SK-N-MC (cell line): ENCODE results near the gene MYO5C.

Experiments
- DNase-seq: peaks from one replicate; pipeline ENCODE4 v3.0.0-alpha.2; 2011; ENCODE audit warnings: low read depth, low spot score
- H3K27ac ChIP-seq: fragments of 200-600 bp; sonication (generic); 2 replicates; pipeline ENCODE4 v1.5.1; 2016; ENCODE audit warnings: mixed run types
- H3K36me3 ChIP-seq: fragments of 200-600 bp; sonication (generic); 2 replicates; pipeline ENCODE4 v1.6.1; 2017; ENCODE audit warnings: antibody characterized with exemption, low read length, mixed read lengths; ENCODE audit not compliant: insufficient read depth
- H3K4me3 ChIP-seq: fragments of 200-600 bp; sonication (generic); 2 replicates; pipeline ENCODE4 v1.5.1; 2016
- H3K9ac ChIP-seq: fragments of 200-600 bp; sonication (generic); 2 replicates; pipeline ENCODE4 v1.8.0; 2017; ENCODE audit warnings: mixed run types, mixed read lengths; ENCODE audit not compliant: insufficient read length
- H3K9me3 ChIP-seq: fragments of 200-600 bp; sonication (generic); 2 replicates; pipeline ENCODE4 v1.6.1; 2017; ENCODE audit warnings: low read depth, mild to moderate bottlenecking, antibody characterized with exemption, low read length, moderate library complexity, mixed read lengths
- EZH2 ChIP-seq: fragments of 200-600 bp; sonication (generic); IDR thresholded peaks from one replicate; pipeline ENCODE4 v1.6.1; 2017; ENCODE audit warnings: antibody characterized with exemption
- FOXP2 ChIP-seq: optimal IDR thresholded peaks from 2 replicates; pipeline ENCODE3; 2011; ENCODE audit warnings: mild to moderate bottlenecking, moderate library complexity; ENCODE audit not compliant: insufficient read depth; ENCODE audit errors: extremely low read length, control extremely low read depth
- POLR2AphosphoS5 ChIP-seq: IDR thresholded peaks from 2 replicates; pipeline ENCODE4 v1.6.1; 2012; ENCODE audit warnings: mild to moderate bottlenecking, low read depth, low read length, borderline replicate concordance

Gene MYO5C

DNA sequence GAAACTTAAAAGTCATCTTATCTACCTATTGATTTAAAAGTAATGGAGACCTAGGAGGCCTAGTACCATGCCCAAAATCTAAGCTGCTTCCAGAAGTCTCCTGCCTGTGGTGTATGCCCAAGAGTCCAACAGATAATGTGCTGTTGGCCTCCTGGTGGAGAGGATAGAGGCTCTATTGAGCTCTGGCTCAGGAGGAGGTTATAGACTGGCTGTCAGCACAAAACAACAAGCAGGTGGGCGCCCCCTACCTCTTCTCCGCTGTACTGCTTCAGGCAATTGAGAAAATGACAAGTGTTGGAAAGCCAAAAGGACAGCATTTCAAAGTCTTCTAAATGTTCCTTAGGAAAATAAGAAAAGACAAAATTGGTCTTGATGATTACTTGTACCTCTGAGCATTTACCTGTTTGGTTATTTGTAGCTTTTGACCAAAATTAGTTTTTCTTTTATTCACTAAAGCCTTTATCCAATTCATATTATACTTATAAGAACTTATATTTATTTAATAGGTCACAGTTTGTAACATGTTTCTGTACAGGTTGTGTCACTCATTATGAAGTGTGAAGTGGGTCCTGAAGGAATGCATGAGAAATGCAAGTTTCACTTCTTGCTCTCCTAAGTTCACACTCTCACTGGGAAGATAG is 87.2 kb downstream of the MYO5C start:
- H3K9ac ChIP-seq: no peak overlapping the region
- no peak overlapping the region for H3K27ac ChIP-seq
- H3K9me3 ChIP-seq: no peaks in the 10 kb centered on the region
- H3K4me3 ChIP-seq: no peak overlapping the region
- TF ChIP-seq FOXP2: no peak
- no peak for TF ChIP-seq EZH2
- no peak for TF ChIP-seq POLR2AphosphoS5
- no peaks in the 10 kb centered on the region for H3K36me3 ChIP-seq
- DNase-seq: peak; percentile 20

DNA sequence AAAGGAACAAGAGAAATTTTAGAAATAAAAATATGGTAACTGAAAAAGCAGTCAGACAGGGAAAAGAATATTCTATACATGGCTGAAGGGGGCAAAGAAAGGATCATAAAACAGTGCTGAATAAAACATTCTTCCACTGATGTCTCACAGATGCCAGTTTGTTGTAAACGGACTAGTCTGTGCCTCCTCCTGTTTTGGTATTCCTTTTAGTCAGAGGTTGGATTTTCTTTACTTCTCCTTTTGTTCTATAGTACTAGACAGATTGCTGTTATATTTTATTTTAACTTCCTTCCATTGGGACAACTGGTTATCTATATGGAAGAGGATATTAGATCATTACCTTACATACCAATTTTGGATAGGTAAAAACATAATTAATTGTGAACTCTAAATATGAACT is 88.4 kb downstream of the MYO5C start:
- H3K9me3 ChIP-seq: no peaks in the 10 kb centered on the region

DNA sequence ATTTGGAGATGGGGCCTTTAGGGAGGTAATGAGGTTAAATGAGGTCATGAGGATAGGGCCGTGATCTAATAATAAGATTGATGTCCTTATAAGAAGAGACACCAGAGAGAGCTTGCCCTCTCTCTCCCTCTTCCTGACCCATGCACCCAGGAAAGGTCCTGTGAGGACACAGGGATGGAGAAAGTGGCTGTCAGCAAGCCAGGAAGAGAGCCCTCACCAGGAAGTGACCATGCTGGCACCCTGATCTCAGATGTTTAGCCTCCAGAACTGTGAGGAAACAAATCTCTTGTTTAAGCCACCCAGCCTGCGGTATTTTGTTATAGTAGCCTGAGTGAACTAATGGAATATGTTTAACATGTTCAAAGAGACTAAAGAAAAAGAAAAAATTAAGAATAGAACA is 89.2 kb downstream of the MYO5C start:
- no peak overlapping the region for H3K27ac ChIP-seq
- TF ChIP-seq FOXP2: no peak
- no peak for TF ChIP-seq EZH2
- TF ChIP-seq POLR2AphosphoS5: no peak
- no peak overlapping the region for H3K9ac ChIP-seq
- no peak overlapping the region for H3K4me3 ChIP-seq
- H3K9me3 ChIP-seq: no peaks in the 10 kb centered on the region
- H3K36me3 ChIP-seq: no peaks in the 10 kb centered on the region
- DNase-seq: no peak

More for the DNA sequence above, 88.4 kb downstream of the MYO5C start:
- Histone ChIP-seq H3K9ac (no peak overlapping the region), H3K4me3 (no peak overlapping the region), H3K36me3 (no peaks in the 10 kb centered on the region), H3K27ac (no peak overlapping the region)
- TF ChIP-seq FOXP2 (no peak), EZH2 (no peak), POLR2AphosphoS5 (no peak)
- DNase-seq: no peak

DNA sequence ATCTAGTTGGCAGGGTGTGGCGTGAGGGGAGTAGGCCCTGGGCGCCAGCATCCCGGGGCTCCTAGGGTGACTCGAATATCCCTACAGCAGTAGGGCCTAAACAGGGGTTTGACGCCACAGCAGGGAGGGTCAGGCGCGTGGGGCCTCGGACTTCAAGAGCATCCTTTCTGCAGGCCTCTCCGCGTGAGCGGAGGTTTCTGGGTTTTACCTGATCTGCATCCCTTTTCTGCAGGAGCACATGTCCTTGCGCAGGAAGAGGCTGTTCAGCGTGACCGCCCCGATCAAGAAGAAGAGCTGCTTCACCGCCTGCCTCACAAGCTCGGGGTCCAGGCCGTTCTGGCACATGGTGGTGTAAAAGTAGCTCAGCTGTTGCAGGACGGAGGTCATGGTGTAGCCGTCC is 90.9 kb downstream of the MYO5C start:
- Histone ChIP-seq H3K9me3 (no peaks in the 10 kb centered on the region), H3K27ac (no peak overlapping the region), H3K36me3 (no peaks in the 10 kb centered on the region), H3K9ac (no peak overlapping the region), H3K4me3 (no peak overlapping the region)
- TF ChIP-seq EZH2: no peak
- TF ChIP-seq FOXP2: no peak
- TF ChIP-seq POLR2AphosphoS5: no peak
- DNase-seq: no peak

DNA sequence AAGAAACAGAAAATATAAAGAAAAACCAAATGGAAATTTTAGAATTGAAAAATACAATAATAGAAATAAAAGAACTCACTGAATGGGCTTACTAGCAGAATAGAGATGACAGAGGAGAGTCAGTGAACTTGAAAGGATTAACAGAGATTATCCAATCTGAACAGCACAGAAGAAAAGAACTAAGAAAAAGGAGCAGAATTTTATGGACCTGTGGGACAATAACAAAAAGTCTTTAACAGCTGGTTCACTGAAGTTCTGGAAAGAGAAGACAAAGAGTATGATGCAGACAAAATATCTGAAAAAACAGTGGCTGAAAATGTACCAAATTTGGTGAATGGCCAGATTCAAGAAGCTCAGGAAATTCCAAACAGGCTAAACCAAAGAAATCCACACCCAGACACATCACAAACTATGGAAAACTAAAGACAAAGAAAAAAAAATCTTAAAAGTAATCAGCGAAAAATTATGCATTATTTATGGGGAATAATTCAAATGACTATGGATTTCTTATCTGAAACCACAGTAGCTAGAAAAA is 94.7 kb downstream of the MYO5C start:
- Histone ChIP-seq H3K9ac (no peak overlapping the region), H3K27ac (no peak overlapping the region), H3K4me3 (no peak overlapping the region), H3K36me3 (no peaks in the 10 kb centered on the region), H3K9me3 (no peaks in the 10 kb centered on the region)
- DNase-seq: no peak
- TF ChIP-seq EZH2 (no peak), POLR2AphosphoS5 (no peak), FOXP2 (no peak)

DNA sequence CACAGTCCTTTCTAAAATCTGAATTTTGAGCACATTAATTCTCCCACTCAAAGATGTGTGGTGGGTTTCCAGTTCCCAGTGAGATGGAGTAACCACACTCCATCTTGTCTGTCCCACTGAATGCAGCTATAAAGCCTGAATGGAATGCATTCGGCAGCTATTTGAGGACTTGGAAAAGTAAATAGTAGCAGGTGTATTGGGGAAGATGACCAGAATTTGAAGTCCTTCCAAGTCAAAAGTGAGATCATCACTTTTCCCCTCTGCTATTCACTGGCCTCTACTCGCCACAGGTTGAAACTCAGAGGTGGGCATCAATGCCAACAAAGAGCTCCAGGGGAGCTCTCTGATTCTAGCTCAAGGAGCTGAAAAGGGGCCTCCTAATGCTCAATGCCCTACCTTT is 96.3 kb downstream of the MYO5C start:
- no peak for DNase-seq
- H3K36me3 ChIP-seq: no peaks in the 10 kb centered on the region

DNA sequence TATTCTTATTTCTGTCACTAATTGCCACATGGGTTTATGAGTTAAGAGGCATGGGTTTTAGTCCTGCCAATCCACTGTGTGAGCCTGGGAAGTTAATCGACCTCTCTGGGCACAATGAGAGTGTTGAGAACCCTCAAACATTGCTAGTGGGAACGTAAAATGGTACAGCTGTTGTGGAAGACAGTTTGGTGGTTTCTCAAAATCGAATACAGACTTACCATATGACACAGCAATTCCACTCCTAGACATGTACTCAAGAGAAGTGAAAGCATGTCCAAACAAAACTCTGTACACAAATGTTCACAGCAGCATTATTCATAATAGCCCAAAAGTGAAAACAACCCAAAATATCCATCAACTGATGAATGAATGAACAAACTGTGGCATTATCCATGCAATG is 98.7 kb downstream of the MYO5C start:
- H3K27ac ChIP-seq: no peak overlapping the region
- no peak for TF ChIP-seq FOXP2
- no peak for TF ChIP-seq EZH2
- TF ChIP-seq POLR2AphosphoS5: no peak
- no peak for DNase-seq
- no peaks in the 10 kb centered on the region for H3K36me3 ChIP-seq
- H3K9me3 ChIP-seq: no peaks in the 10 kb centered on the region
- H3K4me3 ChIP-seq: no peak overlapping the region
- no peak overlapping the region for H3K9ac ChIP-seq

More for the DNA sequence above, 96.3 kb downstream of the MYO5C start:
- no peak overlapping the region for H3K27ac ChIP-seq
- TF ChIP-seq EZH2: no peak
- no peak for TF ChIP-seq POLR2AphosphoS5
- no peak for TF ChIP-seq FOXP2
- H3K9me3 ChIP-seq: no peaks in the 10 kb centered on the region
- no peak overlapping the region for H3K9ac ChIP-seq
- H3K4me3 ChIP-seq: no peak overlapping the region

DNA sequence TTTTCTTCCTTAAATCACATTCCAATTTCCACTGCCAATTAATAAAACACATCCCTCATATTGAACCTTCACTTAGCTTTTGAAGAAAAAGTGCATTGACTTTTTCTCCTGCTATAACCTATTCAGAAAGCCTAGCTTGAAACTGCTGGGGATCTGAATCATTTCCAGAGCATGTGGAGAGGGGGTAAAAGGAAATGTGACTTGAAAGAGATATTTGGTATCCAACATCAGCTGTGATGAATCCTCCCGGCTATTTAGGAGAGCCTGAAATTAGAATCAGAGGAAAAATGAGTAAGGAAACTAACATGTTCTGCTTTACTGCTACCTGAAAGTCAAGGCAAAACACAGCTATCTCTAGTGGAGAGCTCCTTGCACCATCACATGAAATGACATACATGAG is 101.8 kb downstream of the MYO5C start:
- no peak for DNase-seq
- no peak overlapping the region for H3K4me3 ChIP-seq
- no peak for TF ChIP-seq FOXP2
- no peak for TF ChIP-seq EZH2
- no peak for TF ChIP-seq POLR2AphosphoS5

DNA sequence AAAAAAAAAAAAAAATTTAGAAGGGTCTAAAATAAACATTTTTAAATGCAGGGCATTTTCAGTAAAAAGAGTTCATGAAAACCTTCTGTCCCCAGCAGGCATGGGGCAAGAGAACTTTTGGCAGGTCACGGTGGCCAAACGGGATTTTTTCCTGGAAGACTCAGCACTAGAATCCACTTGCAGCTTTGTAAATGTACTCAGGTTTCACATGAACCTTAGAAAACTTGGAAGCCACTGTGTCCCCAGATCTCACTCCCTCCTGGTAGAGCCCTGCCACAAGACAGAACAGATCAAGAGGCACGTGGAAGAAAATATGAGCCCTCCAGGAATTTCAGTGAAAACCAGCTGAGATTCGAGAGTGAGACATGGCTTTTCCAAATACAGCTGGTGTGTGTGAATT is 102.3 kb downstream of the MYO5C start:
- Histone ChIP-seq H3K9me3 (no peaks in the 10 kb centered on the region), H3K27ac (no peak overlapping the region), H3K36me3 (no peaks in the 10 kb centered on the region), H3K4me3 (no peak overlapping the region), H3K9ac (no peak overlapping the region)
- no peak for DNase-seq
- TF ChIP-seq POLR2AphosphoS5: no peak
- no peak for TF ChIP-seq EZH2
- TF ChIP-seq FOXP2: no peak

More for the DNA sequence above, 101.8 kb downstream of the MYO5C start:
- Histone ChIP-seq H3K9me3 (no peaks in the 10 kb centered on the region), H3K27ac (no peak overlapping the region), H3K9ac (no peak overlapping the region), H3K36me3 (no peaks in the 10 kb centered on the region)

DNA sequence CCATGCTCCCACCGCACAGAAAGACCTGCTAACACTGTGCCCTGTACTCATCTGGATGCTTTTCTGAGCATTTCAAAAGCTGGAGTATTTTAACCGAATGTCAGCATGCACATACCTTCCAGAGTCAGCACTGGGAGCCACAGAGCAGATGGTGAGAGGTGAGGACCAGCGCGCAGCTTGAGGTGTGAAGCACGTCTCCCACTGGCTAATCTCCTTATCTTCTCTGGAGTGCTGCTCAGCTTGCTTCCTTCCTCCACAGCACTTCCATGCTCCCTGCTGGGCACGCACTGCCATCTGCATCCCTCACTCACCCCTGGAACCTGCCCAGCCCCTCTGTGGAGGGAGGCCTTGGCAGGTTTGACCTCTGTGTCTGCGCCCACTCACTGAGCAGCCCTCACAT is 104.4 kb downstream of the MYO5C start, which contains the start of gene GNB5:
Gene GNB5, minus strand, starts transcription at position 186 of the 400 bp plus-strand sequence. CDS start 6,716 bp downstream, outside the sequence.
- H3K36me3 ChIP-seq: no peaks in the 10 kb centered on the region
- H3K9ac ChIP-seq: no peak within 1 kb of the TSS
- H3K9me3 ChIP-seq: no peaks in the 10 kb centered on the region
- TF ChIP-seq FOXP2: no peak
- no peak for TF ChIP-seq POLR2AphosphoS5
- TF ChIP-seq EZH2: no peak
- H3K4me3 ChIP-seq: no peak within 1 kb of the TSS
- no peak for DNase-seq
- no peak within 1 kb of the TSS for H3K27ac ChIP-seq
